GM21360 (cell line): ENCODE results near the gene OTOS.

Source experiments
- ATAC-seq: cut with Tn5 transposase; IDR thresholded peaks from one replicate; pipeline ENCODE4 v1.9.1; 2021; ENCODE audit warnings: mild to moderate bottlenecking, moderate library complexity; ENCODE audit not compliant: unreplicated experiment

OTOS gene

DNA sequence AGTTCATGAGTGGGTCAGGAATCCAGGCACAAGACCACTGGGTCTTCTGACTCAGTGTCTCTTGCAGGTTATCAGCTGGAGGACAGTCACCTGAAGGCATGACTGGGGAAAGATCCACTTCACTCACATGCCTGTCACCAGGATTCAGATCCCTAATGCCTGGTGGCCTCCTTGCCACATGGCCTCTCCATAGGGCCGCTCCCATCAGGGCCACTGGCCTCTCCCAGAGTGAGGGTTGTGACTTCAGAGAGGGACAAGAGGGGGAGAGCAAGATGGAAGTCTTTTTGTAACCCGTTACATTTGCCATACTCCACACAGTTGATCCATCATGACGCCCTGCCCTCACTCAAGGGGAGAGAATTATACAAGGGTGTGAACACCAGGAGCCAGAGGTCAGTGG, 13.0 kb upstream of the OTOS start:
- ATAC-seq: no peak

GRCh38 chr2:240151477-240152031, 11.1 kb upstream of the OTOS start:
- no peak for ATAC-seq

DNA sequence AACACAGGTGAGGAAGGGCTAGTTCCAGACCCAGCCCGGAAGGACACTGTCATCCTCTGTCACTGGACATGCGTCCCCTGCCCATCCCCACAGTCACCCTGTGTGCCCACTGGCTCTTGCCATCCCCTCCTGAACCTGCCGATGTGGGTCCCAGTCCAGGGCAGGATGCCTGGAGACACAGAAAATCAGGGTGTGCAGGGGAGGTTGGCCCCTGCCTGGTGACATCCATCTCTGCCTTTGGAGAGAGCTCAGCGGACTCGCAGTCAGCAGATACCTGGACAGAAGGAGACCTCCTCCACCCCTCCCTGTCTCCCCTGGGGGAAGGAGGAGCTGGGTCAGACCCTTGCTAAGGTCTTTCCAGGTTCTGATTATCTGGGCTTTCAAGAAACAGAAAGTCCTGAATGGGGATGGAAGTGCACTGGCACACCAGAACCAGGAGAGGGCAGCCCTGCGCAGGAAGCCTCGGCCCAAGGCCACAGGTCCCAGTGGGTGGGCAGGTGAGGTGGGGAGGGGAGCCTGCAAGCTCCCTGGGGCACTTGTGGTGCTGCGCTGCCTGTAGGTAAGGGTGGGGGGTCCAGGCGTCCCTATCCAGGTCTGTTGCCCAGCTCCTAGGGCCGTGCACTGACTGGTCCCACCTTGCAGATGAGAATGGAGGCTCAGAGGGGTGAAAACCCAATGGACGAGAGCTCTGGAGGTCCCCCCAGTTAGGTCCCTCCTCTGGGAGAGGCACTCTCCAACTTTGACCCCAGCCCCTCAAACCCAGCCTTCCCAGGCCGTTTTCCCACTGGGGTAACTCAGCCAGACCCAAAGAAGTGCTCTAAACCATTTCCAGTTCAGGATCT, 9.7 kb upstream of the OTOS start:
- no peak for ATAC-seq

DNA sequence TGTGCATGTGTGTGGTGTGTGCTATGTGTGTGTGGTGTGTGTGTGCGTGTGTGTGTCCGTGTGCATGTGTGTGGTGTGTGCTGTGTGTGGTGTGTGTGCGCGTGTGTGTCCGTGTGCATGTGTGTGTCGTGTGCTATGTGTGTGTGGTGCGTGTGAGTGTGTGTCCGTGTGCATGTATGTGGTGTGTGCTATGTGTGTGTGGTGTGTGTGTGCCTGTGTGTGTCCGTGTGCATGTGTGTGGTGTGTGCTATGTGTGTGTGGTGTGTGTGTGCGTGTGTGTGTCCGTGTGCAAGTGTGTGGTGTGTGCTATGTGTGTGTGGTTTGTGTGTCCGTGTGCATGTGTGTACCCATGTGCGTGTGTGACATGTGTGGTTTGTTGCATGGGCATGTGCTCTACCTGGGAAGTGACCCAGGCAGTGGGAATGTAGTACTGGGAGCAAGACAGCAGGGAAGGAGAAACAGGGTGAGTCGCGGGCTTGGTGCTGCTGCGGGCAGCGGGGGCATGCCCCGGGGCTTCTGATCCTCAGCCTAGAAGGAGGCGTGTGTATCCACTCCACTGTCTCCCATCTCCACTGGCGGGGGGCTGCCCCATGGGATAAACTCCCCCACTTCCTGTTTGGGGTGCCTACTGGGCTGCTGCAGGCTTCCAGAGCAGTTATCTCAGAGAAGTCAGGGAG, 7.6 kb upstream of the OTOS start:
- ATAC-seq: no peak

GRCh38 chr2:240147382-240147781, 6.9 kb upstream of the OTOS start:
- ATAC-seq: no peak

DNA sequence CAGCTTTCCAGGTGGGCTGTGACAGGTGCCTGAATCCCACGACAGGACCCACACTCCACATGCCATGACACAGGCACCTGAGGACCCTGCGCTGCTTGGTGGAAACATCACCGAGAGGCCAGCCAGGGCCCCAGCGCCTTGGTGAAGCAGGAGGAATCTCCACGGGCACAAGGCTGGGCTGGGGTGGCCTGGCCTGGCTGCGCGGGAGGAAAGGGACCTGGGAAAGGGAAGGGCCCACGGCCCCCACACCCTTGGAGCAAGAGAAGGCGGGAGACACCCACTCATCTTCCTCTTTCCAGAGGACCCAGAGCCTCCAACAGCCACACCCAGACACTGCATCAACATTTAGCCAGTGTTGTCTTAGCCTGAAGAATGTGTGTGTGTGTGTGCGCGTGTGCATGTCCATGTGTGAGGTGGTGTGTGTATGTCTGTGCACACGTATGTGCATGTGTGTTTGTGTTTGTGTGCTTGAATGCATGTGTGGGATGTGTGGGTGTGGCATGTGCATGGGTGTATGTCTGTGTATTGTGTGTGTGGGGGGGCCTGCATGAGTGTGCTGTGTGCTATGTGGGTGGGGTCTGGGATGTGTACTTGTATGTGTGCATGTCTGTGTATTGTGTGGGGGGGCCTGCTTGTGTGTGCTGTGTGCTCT, 6.3 kb upstream of the OTOS start:
- no peak for ATAC-seq

DNA sequence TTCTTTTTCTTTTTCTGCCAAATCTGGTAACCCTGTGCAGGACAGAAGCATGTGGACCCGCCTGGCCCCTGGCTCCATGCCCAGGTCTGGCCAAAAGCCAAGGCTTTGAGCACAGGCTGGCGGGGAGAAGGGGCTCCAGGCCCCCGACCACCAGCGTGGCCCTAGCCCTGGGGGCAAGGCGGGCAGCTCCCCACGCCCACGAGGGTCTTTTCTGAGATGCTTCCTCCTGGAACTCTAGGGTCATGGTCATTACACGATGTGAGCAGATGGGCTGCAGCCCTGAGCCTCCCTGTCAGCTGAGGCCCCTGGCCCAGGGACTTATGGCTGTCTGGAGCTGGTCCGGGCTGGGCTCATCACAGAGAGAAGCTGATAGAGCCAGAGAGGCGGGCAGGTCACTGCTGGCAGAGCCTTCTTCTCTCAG, 5.7 kb upstream of the OTOS start:
- ATAC-seq: no peak

- ATAC-seq: no peak
These were observed 5.0 kb upstream of the OTOS start for GRCh38 chr2:240145461-240145860.

DNA sequence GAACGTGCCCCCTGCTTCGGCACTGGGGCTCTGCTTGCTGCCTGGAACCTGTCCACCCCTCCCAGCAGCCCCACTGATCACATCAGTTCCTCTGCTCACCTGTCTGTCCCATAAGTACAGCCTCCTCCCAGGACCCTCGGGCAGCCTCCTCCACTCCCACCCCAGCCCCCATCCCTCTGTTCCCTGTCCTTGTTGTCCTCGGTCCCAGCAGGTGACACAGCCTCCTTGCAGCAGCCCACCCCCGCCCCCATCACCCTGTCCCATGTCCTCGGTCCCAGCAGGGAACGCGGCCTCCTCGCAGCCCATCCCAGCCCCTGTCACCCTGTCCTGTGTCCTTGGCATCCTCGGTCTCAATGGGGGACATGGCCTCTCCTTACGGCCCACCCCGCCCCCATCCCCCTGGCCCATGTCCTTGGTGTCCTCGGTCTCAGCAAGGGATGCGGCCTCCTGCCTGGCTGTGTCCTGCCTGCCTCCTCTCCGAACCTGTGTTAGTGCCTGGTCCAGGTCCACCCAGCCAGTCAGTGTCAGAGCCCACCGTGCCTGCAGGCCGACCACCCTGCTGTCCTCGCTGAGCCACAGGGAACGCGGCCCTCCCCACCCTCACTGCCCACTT, 4.3 kb upstream of the OTOS start:
- no peak for ATAC-seq

GRCh38 chr2:240143801-240144648, 3.6 kb upstream of the OTOS start:
- ATAC-seq: no peak

- ATAC-seq: no peak
These were observed 2.8 kb upstream of the OTOS start for GRCh38 chr2:240143276-240143675.

- no peak for ATAC-seq
These were observed 2.4 kb upstream of the OTOS start for GRCh38 chr2:240142859-240143258.

DNA sequence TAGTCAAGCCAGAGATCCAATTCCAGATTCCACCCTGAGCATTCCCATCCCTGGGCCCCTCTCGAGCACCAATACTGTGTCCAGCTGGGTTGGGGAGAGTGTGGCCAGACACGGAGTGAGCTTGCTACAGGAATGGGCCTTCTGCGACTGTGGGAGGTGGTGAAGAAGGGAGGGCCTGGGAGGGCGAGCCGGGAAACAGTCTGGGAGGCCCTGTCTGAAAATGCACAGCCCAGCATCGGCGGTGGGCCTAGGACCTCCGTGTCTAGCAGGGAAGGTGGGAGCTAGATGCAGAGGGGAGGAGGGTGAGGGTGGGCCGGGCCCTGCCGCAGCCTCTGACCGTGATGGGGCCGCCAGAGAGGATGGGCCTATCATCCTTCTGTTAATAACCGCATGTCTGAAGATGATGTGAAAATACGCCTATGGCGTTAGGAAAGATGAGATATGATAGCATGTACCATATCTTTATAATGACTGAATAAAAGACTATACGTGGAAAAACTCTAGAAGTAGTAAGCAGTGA, 1.9 kb upstream of the OTOS start:
- ATAC-seq: no peak

DNA sequence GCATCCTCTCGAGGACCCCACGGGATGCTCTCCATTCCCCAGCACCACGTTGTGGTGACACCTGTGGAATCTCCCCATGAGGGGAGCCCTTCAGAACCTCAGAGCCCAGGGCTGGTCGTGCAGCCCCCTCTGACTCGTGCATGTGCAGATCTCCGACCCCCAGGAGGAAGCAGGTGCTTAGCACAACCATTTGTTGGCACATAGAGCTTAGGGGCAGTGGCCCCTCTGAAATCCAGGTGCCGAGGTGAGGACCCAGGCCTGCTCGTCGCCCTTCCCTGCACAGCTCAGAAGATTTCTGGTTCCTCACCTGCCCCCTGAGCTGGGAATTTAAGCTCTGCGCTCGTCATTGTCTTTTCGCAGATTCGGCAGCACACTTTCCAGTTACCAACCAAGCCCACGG, 1.3 kb upstream of the OTOS start:
- ATAC-seq: no peak

GRCh38 chr2:240140920-240141319, 462 bp upstream of the OTOS start:
- no peak for ATAC-seq

DNA sequence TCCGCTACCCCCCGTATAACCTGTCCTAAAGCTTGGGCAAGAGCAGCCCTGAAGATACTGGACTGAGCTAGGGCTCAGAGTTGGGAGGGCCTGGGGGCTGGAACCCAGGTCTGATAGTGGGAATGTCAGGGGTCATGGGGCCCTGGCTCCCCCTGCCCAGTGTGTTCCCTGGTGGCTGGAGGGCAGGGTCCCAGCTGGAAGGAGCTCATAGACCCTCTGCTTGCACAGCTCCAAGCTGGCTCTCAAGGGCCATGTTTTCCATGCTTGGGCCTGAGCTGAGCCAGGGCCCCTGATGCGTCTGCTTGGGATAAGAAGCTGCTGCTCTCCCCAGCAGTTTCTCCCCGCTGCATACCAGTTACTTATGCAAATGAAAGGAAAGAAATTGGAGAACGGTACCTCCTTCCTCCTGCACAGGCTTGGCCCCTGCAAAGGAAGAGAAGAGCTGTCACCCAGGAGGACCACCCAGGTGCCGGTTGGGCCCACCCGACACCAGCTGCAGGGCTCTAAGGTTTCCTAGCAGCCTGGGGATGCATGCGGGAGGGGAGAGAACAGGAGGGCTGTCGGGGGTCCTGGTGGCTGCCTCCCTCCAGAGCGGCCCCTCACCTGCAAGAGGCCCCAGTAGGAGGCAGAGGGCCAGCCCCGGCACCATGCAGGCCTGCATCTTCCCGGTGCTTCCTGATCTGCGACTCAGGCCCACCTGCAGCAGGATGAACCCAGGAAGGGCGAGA, 628 bp downstream of the OTOS start:
- no peak for ATAC-seq

DNA sequence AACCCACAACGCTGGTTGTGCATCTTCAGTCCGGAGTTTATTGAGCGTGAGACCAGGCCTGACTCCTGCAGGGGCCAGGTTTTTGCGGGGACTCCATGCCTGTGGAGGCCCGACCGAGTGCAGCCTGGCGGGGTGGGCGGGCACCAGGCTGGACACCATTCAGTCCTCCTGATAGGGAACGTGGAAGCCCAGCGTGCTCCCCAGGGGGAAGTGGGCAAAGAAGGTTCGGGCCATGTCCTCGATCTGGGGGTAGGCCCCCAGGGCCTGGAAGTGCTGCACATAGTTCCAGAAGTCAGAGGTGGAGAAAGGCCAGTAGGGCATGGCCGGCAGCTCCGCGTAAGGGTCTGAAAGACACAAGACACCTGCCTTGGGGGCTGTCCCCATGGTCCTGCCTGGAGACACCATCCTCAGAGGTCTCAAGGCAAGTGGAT, 1.4 kb downstream of the OTOS start:
- no peak for ATAC-seq

GRCh38 chr2:240138254-240138984, 2.0 kb downstream of the OTOS start:
- no peak for ATAC-seq
